Measurements from ENCODE around the gene ZXDC.

The ZXDC gene

GRCh38 chr3:126510308-126510910, 34.7 kb upstream of the ZXDC start:
- no peak for DNase-seq

- DNase-seq: no peak
Measured at GRCh38 chr3:126509597-126510307, 34.1 kb upstream of the ZXDC start.

GRCh38 chr3:126508564-126508964, 32.9 kb upstream of the ZXDC start:
- DNase-seq: no peak

- DNase-seq: no peak
Measured at GRCh38 chr3:126507886-126508285, 32.2 kb upstream of the ZXDC start.

GRCh38 chr3:126503701-126504100, 28.0 kb upstream of the ZXDC start:
- DNase-seq: no peak

- DNase-seq: no peak
Measured at GRCh38 chr3:126502656-126503055, 27.0 kb upstream of the ZXDC start.

- no peak for DNase-seq
Measured at GRCh38 chr3:126501736-126502135, 26.0 kb upstream of the ZXDC start.

- DNase-seq: no peak
Measured at GRCh38 chr3:126501054-126501453, 25.4 kb upstream of the ZXDC start.

GRCh38 chr3:126500016-126500415, 24.3 kb upstream of the ZXDC start:
- no peak for DNase-seq

- no peak for DNase-seq
Measured at GRCh38 chr3:126499401-126499800, 23.7 kb upstream of the ZXDC start.

GRCh38 chr3:126498929-126499328, 23.2 kb upstream of the ZXDC start:
- no peak for DNase-seq

- DNase-seq: no peak
Measured at GRCh38 chr3:126498461-126498860, 22.8 kb upstream of the ZXDC start.

GRCh38 chr3:126497956-126498355, 22.3 kb upstream of the ZXDC start:
- DNase-seq: no peak

- DNase-seq: no peak
Measured at GRCh38 chr3:126496894-126497850, 21.5 kb upstream of the ZXDC start.

GRCh38 chr3:126495786-126496185, 20.1 kb upstream of the ZXDC start:
- DNase-seq: no peak

- DNase-seq: no peak
Measured at GRCh38 chr3:126494970-126495230, 19.2 kb upstream of the ZXDC start.

GRCh38 chr3:126494204-126494969, 18.7 kb upstream of the ZXDC start:
- no peak for DNase-seq

GRCh38 chr3:126493739-126494138, 18.0 kb upstream of the ZXDC start:
- no peak for DNase-seq

GRCh38 chr3:126493051-126493450, 17.4 kb upstream of the ZXDC start:
- no peak for DNase-seq

GRCh38 chr3:126491221-126492013, 15.7 kb upstream of the ZXDC start:
- DNase-seq: no peak

GRCh38 chr3:126490619-126491018, 14.9 kb upstream of the ZXDC start:
- no peak for DNase-seq

- DNase-seq: no peak
Measured at GRCh38 chr3:126488886-126489569, 13.3 kb upstream of the ZXDC start.

All from activated CD4-positive, alpha-beta T cell treated with anti-CD3 and anti-CD28 coated beads for 1 hour (primary cell).